Measurements from ENCODE around the gene HSH2D. TPM values are rescaled to one million over a fixed set of nuclear protein-coding genes. Genes with fewer than 3 reads are reported as not detected.

Gene HSH2D
- total RNA-seq, 2 donors from 2014 or later: 0.66 to 0.68 TPM

DNA sequence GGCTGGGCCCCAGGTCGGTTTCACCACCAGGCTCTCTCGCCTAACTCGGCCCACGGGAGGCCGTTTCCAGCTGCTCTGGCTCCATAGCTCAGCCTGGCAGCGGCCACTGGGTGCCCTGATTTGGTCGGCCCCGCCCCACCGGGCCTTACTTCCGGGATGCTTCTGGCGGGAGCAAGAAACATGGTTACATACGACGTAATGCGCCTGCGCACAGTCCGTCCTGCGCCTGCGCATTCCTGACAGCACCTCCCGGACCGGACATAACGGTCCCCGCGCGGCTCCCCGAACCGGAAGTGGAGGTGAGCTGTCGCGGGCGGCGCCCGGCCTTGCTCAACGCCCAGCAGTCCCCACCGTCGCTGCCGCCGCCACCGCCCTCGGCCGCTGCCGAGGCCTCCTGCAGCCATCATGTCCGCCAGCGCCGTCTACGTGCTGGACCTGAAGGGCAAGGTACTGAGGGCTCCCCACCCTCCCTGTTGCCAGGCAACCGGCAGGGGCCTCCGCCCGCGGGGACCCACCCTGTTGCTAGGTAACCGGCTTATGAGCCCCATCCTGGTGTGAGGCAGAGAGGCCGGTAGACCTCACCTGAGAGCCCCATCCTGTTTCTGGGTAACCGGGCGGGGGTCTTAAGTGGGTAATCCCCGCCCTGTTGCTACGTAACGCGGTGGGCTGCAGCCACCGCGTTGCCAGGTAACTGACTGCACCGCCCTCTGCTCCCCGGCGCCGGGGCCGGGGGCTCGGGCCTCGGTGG lies 54.3 kb downstream of the HSH2D start, which contains the start of gene AP1M1:
Gene AP1M1 (plus strand): TSS at position 290 of the 748 bp plus-strand sequence. CDS start 116 bp downstream, at position 406.
- peak within 1 kb of the TSS; percentile 95 for H3K4me3 ChIP-seq (ENCODE audit: low read length)
- H3K9me3 ChIP-seq (ENCODE audit: control insufficient read depth, low read length): no peaks in the 10 kb centered on the region
- H3K4me1 ChIP-seq (ENCODE audit: control insufficient read depth, insufficient read depth, low read length): peaks cover 6% of the 10 kb centered on the region
- no peaks in the 10 kb centered on the region for H3K27me3 Mint-ChIP-seq (ENCODE audit: insufficient read depth)
- H3K27ac Mint-ChIP-seq: peak within 1 kb of the TSS; percentile 83
- no peaks in the 10 kb centered on the region for H3K9me3 Mint-ChIP-seq
- peaks cover 14% of the 10 kb centered on the region for H3K36me3 ChIP-seq (ENCODE audit: control insufficient read depth, insufficient read depth, low read length)
- WGBS, 2 experiments (ENCODE audit: insufficient coverage in 1 of 2, insufficient read length in 1 of 2): 0 to 1% methylated on average over 35 to 65 of the region's 65 CpGs
- peaks cover 15% of the 10 kb centered on the region for H3K36me3 Mint-ChIP-seq (ENCODE audit: low read depth)
- peak; percentile 99 for DNase-seq
- H3K4me1 Mint-ChIP-seq: peaks cover 20% of the 10 kb centered on the region
- H3K4me3 Mint-ChIP-seq: peak within 1 kb of the TSS; percentile 63
- H3K9ac ChIP-seq (ENCODE audit: extremely low read depth, low read length, poor library complexity, severe bottlenecking): peak within 1 kb of the TSS; percentile 74
- peak within 1 kb of the TSS; percentile 68 for H3K27ac ChIP-seq (ENCODE audit: low read depth, low read length)
- no peaks in the 10 kb centered on the region for H3K27me3 ChIP-seq (ENCODE audit: control insufficient read depth, insufficient read depth, low read length, poor library complexity, severe bottlenecking)
- TF ChIP-seq, protein P1, sequence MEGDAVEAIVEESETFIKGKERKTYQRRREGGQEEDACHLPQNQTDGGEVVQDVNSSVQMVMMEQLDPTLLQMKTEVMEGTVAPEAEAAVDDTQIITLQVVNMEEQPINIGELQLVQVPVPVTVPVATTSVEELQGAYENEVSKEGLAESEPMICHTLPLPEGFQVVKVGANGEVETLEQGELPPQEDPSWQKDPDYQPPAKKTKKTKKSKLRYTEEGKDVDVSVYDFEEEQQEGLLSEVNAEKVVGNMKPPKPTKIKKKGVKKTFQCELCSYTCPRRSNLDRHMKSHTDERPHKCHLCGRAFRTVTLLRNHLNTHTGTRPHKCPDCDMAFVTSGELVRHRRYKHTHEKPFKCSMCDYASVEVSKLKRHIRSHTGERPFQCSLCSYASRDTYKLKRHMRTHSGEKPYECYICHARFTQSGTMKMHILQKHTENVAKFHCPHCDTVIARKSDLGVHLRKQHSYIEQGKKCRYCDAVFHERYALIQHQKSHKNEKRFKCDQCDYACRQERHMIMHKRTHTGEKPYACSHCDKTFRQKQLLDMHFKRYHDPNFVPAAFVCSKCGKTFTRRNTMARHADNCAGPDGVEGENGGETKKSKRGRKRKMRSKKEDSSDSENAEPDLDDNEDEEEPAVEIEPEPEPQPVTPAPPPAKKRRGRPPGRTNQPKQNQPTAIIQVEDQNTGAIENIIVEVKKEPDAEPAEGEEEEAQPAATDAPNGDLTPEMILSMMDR (conservative IDR thresholded peaks at IDR 0.05): no peak

DNA sequence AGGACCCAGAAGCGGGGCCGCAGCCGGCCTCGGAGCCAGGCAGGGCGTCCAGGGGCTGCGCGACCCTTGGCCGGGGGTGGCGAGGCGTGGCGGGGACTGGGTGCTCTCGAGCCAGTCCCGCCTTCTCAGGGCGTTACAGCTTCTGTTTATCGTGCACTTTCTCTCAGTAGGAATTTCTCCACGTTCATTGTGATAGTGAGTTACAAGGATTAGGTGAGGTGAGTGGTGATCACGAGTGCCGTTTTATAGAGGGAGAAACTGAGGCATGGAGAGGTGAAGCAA lies 54.8 kb downstream of the HSH2D start:
- TF ChIP-seq, protein P1 (conservative IDR thresholded peaks at IDR 0.05): no peak
- no peaks in the 10 kb centered on the region for H3K27me3 ChIP-seq (ENCODE audit: control insufficient read depth, insufficient read depth, low read length, poor library complexity, severe bottlenecking)
- Mint-ChIP-seq H3K4me1 (peaks cover 20% of the 10 kb centered on the region), H3K9me3 (no peaks in the 10 kb centered on the region), H3K27ac (peak overlapping the region; percentile 49), H3K4me3 (peak overlapping the region; percentile 63), H3K27me3 (ENCODE audit: insufficient read depth) (no peaks in the 10 kb centered on the region), H3K36me3 (ENCODE audit: low read depth) (peaks cover 16% of the 10 kb centered on the region)
- no peak overlapping the region for H3K27ac ChIP-seq (ENCODE audit: low read depth, low read length)
- no peaks in the 10 kb centered on the region for H3K9me3 ChIP-seq (ENCODE audit: control insufficient read depth, low read length)
- WGBS, 2 experiments (ENCODE audit: insufficient coverage in 1 of 2, insufficient read length in 1 of 2): 5 to 18% methylated on average over 4 to 18 of the region's 18 CpGs
- peaks cover 18% of the 10 kb centered on the region for H3K36me3 ChIP-seq (ENCODE audit: control insufficient read depth, insufficient read depth, low read length)
- peak overlapping the region; percentile 74 for H3K9ac ChIP-seq (ENCODE audit: extremely low read depth, low read length, poor library complexity, severe bottlenecking)
- H3K4me3 ChIP-seq (ENCODE audit: low read length): peak overlapping the region; percentile 95
- H3K4me1 ChIP-seq (ENCODE audit: control insufficient read depth, insufficient read depth, low read length): peaks cover 6% of the 10 kb centered on the region
- no peak for DNase-seq

DNA sequence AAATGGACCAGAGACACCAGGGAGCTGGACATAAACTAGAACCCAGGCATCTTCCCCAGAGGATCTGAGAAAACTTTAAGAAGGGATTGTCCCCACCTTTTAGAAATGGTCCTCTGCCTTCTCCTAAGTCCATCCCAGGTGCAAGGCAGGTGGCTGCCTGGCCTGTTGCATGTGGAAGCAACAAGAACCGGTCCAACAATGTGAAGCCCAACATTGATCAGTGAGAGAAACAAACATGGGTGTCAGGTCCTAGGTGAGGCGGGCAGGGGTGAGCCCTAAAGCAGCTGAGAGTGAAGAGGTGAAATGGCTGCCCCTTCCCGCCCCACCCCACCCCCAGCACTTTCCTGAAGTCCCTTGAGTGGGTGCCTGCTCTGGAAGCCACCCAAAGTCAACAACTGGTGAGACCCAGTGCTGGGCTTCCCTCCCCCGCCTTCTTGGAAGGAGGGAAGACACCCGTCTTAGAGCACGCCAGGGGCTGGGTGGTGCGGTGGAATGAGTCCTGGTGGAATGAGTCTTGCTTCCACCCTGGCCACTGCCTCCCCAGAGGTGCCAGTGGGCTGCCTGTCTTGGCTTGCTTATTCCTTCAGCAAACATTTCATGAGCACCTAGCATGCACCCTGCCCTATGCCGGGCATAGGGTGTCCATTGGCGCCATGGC lies 55.9 kb downstream of the HSH2D start:
- H3K9ac ChIP-seq (ENCODE audit: extremely low read depth, low read length, poor library complexity, severe bottlenecking): no peak overlapping the region

More for the DNA sequence above, 55.9 kb downstream of the HSH2D start:
- peaks cover 20% of the 10 kb centered on the region for H3K4me1 Mint-ChIP-seq
- Histone ChIP-seq H3K27ac (ENCODE audit: low read depth, low read length) (no peak overlapping the region), H3K27me3 (ENCODE audit: control insufficient read depth, insufficient read depth, low read length, poor library complexity, severe bottlenecking) (no peaks in the 10 kb centered on the region), H3K36me3 (ENCODE audit: control insufficient read depth, insufficient read depth, low read length) (peaks cover 23% of the 10 kb centered on the region), H3K4me1 (ENCODE audit: control insufficient read depth, insufficient read depth, low read length) (peaks cover 6% of the 10 kb centered on the region), H3K4me3 (ENCODE audit: low read length) (no peak overlapping the region), H3K9me3 (ENCODE audit: control insufficient read depth, low read length) (no peaks in the 10 kb centered on the region)
- DNase-seq: no peak
- H3K27ac Mint-ChIP-seq: no peak overlapping the region
- peak overlapping the region; percentile 63 for H3K4me3 Mint-ChIP-seq
- H3K36me3 Mint-ChIP-seq (ENCODE audit: low read depth): peaks cover 17% of the 10 kb centered on the region
- H3K27me3 Mint-ChIP-seq (ENCODE audit: insufficient read depth): no peaks in the 10 kb centered on the region
- TF ChIP-seq, protein P1 (conservative IDR thresholded peaks at IDR 0.05): no peak
- WGBS, 2 experiments (ENCODE audit: insufficient coverage in 1 of 2, insufficient read length in 1 of 2): 96% methylated on average over 9 of the region's 9 CpGs
- H3K9me3 Mint-ChIP-seq: no peaks in the 10 kb centered on the region

Measured in endodermal cell (in vitro differentiated cells).